Hepatocyte (in vitro differentiated cells): Measurements from ENCODE around the gene MTFR1L.

ENCODE experiments used
- EZH2 ChIP-seq: fragments of 200-600 bp; sonication (generic); IDR thresholded peaks from 2 replicates; pipeline ENCODE4 v1.6.1; 2016; ENCODE audit warnings: antibody characterized with exemption, mild to moderate bottlenecking, borderline replicate concordance
- TF ChIP-seq, protein P1 (sequence below): fragments of 200-600 bp; sonication (generic); IDR thresholded peaks from 2 replicates; pipeline ENCODE4 v1.5.1; 2016; ENCODE audit warnings: antibody characterized with exemption, mild to moderate bottlenecking; ENCODE audit not compliant: poor library complexity

DNA sequence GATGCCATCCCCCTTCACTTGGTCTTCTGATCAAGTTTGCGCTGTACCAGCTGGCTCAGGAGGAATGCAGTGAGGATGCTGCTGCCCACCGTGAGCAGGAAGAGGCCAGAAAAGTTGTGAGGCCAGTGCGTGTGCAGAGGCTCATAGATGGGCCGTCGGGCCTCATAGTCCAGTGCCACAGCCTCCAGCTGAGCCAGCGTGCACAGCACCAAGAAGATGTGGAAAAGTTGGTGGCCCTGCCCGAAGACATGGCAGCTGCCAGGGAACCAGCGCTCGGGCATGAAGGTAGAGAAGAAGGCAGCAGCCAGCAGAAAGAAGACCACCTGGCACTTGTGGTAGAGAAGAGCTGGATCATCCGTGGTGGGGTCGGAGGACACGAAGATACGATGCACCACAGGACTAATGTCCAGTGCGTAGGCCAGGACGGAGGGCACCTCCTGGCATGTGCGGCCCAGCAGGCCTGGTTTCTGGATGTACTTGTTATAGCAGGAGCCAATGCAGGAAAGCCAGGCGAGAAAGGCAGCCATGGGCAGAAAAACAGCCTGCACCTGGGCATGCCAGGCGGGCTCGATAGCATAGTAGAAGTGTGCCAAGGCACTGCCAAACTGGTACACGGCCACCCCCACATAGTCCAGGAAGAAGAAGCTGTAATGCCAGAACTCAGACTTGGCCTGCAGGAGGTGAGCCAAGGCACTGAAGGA is 43.2 kb downstream of the MTFR1L start:
- TF ChIP-seq, protein P1, sequence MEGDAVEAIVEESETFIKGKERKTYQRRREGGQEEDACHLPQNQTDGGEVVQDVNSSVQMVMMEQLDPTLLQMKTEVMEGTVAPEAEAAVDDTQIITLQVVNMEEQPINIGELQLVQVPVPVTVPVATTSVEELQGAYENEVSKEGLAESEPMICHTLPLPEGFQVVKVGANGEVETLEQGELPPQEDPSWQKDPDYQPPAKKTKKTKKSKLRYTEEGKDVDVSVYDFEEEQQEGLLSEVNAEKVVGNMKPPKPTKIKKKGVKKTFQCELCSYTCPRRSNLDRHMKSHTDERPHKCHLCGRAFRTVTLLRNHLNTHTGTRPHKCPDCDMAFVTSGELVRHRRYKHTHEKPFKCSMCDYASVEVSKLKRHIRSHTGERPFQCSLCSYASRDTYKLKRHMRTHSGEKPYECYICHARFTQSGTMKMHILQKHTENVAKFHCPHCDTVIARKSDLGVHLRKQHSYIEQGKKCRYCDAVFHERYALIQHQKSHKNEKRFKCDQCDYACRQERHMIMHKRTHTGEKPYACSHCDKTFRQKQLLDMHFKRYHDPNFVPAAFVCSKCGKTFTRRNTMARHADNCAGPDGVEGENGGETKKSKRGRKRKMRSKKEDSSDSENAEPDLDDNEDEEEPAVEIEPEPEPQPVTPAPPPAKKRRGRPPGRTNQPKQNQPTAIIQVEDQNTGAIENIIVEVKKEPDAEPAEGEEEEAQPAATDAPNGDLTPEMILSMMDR = no peak
- TF ChIP-seq EZH2 = no peak
